ENCODE results near the gene TAS2R60.

TAS2R60 gene

DNA sequence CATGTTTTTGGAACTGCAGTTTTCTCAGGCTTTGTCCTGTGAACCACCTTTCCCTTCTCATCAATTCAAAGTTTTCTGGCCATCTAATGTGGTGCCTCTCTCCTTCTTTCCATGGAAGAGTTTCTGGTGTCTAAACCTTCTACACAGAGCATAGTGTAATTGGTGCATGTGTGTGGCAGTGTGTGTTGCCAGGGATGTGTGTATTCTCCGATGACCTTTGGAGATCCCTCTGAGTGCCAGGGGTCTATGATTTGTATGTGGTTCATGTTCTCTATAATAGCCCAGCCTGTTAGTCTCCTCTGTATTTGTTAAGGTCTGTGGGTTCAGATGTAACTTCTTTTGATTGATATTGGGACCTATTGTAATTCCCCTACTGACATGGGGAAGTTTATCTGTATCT, 1.5 kb downstream of the TAS2R60 start:
- H3K27me3 ChIP-seq (ENCODE audit: control insufficient read depth, insufficient read depth, low read length), result no peaks in the 10 kb centered on the region
- H3K4me1 ChIP-seq (ENCODE audit: control insufficient read depth, insufficient read depth, low read length), result peaks cover 6% of the 10 kb centered on the region
- H3K9me3 ChIP-seq (ENCODE audit: control insufficient read depth, insufficient read depth, low read length), result no peaks in the 10 kb centered on the region
- no peaks in the 10 kb centered on the region for H3K36me3 ChIP-seq (ENCODE audit: control insufficient read depth, insufficient read depth, low read length)
- H3K4me3 ChIP-seq (ENCODE audit: low read depth, low read length), result no peak overlapping the region
- no peak overlapping the region for H3K27ac ChIP-seq (ENCODE audit: low read depth, low read length)
- H3K9ac ChIP-seq (ENCODE audit: low read depth, low read length), result no peak overlapping the region

DNA sequence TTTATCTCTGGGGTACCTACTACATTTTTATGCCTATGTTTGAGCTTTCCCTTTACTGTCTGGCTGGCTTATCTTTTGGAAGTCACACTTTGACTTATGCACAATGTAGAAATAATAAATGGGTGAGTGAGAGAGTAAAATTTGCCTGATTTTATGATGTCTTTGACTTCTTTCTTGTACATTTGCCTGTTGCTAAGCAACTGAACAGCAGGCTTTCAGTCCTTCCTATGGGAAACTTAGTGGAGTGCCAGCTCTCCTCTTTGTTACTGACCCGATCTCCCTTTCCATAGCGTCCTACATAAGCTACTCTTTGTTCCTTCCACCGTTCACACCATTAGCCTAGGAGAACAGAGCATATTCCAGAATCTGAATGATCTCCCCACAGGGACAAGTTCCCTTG, 4.2 kb downstream of the TAS2R60 start:
- H3K27ac ChIP-seq (ENCODE audit: low read depth, low read length), result no peak overlapping the region
- H3K4me1 ChIP-seq (ENCODE audit: control insufficient read depth, insufficient read depth, low read length), result peaks cover 6% of the 10 kb centered on the region
- no peaks in the 10 kb centered on the region for H3K9me3 ChIP-seq (ENCODE audit: control insufficient read depth, insufficient read depth, low read length)
- no peak overlapping the region for H3K9ac ChIP-seq (ENCODE audit: low read depth, low read length)
- H3K27me3 ChIP-seq (ENCODE audit: control insufficient read depth, insufficient read depth, low read length), result no peaks in the 10 kb centered on the region
- no peak overlapping the region for H3K4me3 ChIP-seq (ENCODE audit: low read depth, low read length)
- H3K36me3 ChIP-seq (ENCODE audit: control insufficient read depth, insufficient read depth, low read length), result no peaks in the 10 kb centered on the region

DNA sequence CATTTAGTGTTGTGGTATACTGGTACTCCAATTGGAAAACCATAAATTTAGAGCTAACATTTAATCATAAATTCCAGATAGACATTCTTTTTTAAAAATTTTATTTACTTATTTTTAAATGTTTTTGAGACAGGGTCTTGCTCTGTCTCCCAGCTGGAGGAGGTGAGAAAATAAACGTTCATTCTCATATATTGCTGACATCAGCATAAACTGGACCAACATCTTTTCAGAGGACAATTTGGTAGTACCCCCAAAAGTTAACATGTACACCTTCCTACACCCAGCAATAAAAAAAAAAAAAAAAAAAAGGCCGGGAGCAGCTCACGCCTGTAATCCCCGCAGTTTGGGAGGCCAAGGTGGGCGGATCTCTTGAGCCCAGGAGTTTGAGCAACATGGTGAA, 5.2 kb downstream of the TAS2R60 start:
- peaks cover 6% of the 10 kb centered on the region for H3K4me1 ChIP-seq (ENCODE audit: control insufficient read depth, insufficient read depth, low read length)
- H3K4me3 ChIP-seq (ENCODE audit: low read depth, low read length), result no peak overlapping the region
- no peaks in the 10 kb centered on the region for H3K36me3 ChIP-seq (ENCODE audit: control insufficient read depth, insufficient read depth, low read length)
- no peak overlapping the region for H3K9ac ChIP-seq (ENCODE audit: low read depth, low read length)
- no peaks in the 10 kb centered on the region for H3K9me3 ChIP-seq (ENCODE audit: control insufficient read depth, insufficient read depth, low read length)
- no peak overlapping the region for H3K27ac ChIP-seq (ENCODE audit: low read depth, low read length)
- H3K27me3 ChIP-seq (ENCODE audit: control insufficient read depth, insufficient read depth, low read length), result no peaks in the 10 kb centered on the region

DNA sequence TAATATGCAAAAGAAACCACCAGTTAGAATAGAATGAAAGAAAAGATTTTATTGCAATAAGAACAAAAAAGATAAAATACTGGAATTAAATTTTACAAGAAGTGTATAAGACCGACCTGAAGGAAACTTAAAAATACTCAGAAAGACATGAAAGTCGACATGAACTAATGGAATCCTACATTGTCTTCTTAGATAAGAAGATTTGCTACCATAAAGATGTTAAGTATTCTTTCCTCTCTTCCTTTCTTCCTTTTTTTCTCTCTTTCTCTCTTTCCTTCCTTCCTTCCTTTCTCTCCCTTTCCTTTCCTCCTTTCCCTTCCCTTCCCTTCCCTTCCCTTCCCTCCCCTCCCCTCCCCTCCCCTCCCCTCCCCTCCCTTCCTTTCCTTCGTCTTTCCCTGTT, 6.5 kb downstream of the TAS2R60 start:
- Histone ChIP-seq H3K27ac (ENCODE audit: low read depth, low read length) (no peak overlapping the region), H3K27me3 (ENCODE audit: control insufficient read depth, insufficient read depth, low read length) (no peaks in the 10 kb centered on the region), H3K4me3 (ENCODE audit: low read depth, low read length) (no peak overlapping the region), H3K9ac (ENCODE audit: low read depth, low read length) (no peak overlapping the region), H3K9me3 (ENCODE audit: control insufficient read depth, insufficient read depth, low read length) (no peaks in the 10 kb centered on the region), H3K36me3 (ENCODE audit: control insufficient read depth, insufficient read depth, low read length) (no peaks in the 10 kb centered on the region), H3K4me1 (ENCODE audit: control insufficient read depth, insufficient read depth, low read length) (peaks cover 6% of the 10 kb centered on the region)

DNA sequence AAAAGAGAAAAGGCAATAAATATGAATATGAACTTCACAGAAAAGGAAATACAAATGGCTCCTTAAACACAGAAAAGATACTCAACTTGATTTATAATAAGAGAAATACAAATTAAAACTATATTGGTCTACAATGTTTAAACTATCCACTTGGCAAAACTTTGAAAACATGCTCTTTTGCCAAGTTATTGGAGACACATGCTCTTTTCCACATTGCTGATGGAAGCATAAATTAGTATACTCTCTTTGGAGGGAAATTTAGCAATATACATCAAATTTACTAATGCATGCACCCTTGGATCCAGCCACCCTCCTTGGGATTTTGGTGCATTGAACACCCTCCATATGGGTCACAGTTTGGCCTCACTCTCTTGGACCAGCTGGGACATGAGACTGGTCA, 7.9 kb downstream of the TAS2R60 start:
- H3K27me3 ChIP-seq (ENCODE audit: control insufficient read depth, insufficient read depth, low read length), result no peaks in the 10 kb centered on the region
- H3K4me3 ChIP-seq (ENCODE audit: low read depth, low read length), result no peak overlapping the region
- no peaks in the 10 kb centered on the region for H3K4me1 ChIP-seq (ENCODE audit: control insufficient read depth, insufficient read depth, low read length)
- no peak overlapping the region for H3K9ac ChIP-seq (ENCODE audit: low read depth, low read length)
- H3K9me3 ChIP-seq (ENCODE audit: control insufficient read depth, insufficient read depth, low read length), result no peaks in the 10 kb centered on the region
- H3K27ac ChIP-seq (ENCODE audit: low read depth, low read length), result no peak overlapping the region
- H3K36me3 ChIP-seq (ENCODE audit: control insufficient read depth, insufficient read depth, low read length), result no peaks in the 10 kb centered on the region

DNA sequence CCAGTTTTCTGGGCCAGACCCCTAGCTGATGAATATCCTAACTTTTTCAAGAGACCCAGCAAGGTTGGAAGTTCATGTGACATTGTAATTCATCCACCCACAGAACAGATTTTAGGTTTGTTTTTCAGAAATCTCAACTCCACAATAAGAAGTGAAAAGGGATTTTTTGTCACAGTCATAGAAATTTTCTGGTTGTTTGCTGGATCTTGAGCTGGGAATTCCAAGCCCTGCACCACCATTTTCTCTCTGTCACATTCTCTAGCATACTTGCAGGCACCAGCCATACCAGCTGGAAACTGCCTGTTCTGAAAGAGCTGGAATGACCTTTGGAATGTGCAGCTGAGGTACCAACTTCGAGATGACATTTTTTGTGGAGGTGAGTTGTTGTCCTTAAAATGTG, 8.5 kb downstream of the TAS2R60 start:
- Histone ChIP-seq H3K4me1 (ENCODE audit: control insufficient read depth, insufficient read depth, low read length) (no peaks in the 10 kb centered on the region), H3K27me3 (ENCODE audit: control insufficient read depth, insufficient read depth, low read length) (no peaks in the 10 kb centered on the region), H3K4me3 (ENCODE audit: low read depth, low read length) (no peak overlapping the region), H3K9ac (ENCODE audit: low read depth, low read length) (no peak overlapping the region), H3K27ac (ENCODE audit: low read depth, low read length) (no peak overlapping the region), H3K9me3 (ENCODE audit: control insufficient read depth, insufficient read depth, low read length) (no peaks in the 10 kb centered on the region), H3K36me3 (ENCODE audit: control insufficient read depth, insufficient read depth, low read length) (no peaks in the 10 kb centered on the region)

DNA sequence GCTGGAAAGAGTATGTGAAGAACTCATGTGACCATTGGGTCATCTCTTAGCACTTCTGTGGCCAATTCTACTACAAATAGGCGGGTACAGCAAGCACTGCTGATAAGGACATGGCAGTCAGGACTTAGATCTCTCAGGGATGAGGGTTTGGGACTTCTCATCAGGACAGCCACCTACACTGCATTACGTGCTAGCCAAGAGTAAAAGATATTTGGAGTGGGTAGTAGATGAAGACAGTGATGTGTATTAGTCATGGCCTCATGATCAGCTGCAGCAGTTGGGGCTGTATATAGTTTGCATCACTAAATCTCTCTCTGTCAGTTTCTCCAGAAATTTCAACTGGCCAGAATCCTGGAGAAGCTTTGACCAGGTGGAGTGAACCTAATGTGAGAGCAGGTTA, 9.2 kb downstream of the TAS2R60 start:
- no peaks in the 10 kb centered on the region for H3K27me3 ChIP-seq (ENCODE audit: control insufficient read depth, insufficient read depth, low read length)
- no peaks in the 10 kb centered on the region for H3K9me3 ChIP-seq (ENCODE audit: control insufficient read depth, insufficient read depth, low read length)
- H3K27ac ChIP-seq (ENCODE audit: low read depth, low read length), result no peak overlapping the region
- H3K36me3 ChIP-seq (ENCODE audit: control insufficient read depth, insufficient read depth, low read length), result no peaks in the 10 kb centered on the region
- no peak overlapping the region for H3K4me3 ChIP-seq (ENCODE audit: low read depth, low read length)
- no peaks in the 10 kb centered on the region for H3K4me1 ChIP-seq (ENCODE audit: control insufficient read depth, insufficient read depth, low read length)
- H3K9ac ChIP-seq (ENCODE audit: low read depth, low read length), result no peak overlapping the region

DNA sequence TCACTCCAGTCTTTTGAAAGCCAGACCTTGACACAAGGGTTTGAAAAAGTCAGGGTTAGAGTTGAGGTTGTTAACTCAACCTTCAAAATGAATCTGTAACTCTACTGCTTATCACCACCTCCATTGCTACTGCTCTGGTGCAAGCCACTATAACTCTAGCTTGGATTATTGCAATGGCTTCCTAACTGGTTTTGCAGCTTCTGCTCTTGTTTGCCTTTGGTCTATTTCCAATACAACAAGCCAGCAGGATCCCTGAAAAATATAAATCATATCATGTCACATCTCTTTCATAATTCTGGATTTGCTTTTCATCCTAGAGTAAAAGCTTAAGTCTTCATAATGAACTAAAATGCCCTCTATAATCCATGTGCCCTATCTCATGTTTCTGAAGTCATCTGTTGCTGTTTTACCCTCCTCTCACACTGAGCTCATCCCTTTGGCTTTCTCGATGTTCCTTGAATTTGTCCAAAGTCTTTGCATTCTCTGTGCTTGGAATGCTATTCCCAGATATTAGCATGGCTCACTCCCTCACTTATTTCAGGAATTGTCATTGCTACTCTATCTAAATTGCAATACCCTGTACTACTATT, 10.9 kb downstream of the TAS2R60 start:
- Histone ChIP-seq H3K27ac (ENCODE audit: low read depth, low read length) (no peak overlapping the region), H3K4me3 (ENCODE audit: low read depth, low read length) (no peak overlapping the region), H3K4me1 (ENCODE audit: control insufficient read depth, insufficient read depth, low read length) (no peaks in the 10 kb centered on the region), H3K9ac (ENCODE audit: low read depth, low read length) (no peak overlapping the region), H3K27me3 (ENCODE audit: control insufficient read depth, insufficient read depth, low read length) (no peaks in the 10 kb centered on the region), H3K36me3 (ENCODE audit: control insufficient read depth, insufficient read depth, low read length) (no peaks in the 10 kb centered on the region), H3K9me3 (ENCODE audit: control insufficient read depth, insufficient read depth, low read length) (no peaks in the 10 kb centered on the region)

DNA sequence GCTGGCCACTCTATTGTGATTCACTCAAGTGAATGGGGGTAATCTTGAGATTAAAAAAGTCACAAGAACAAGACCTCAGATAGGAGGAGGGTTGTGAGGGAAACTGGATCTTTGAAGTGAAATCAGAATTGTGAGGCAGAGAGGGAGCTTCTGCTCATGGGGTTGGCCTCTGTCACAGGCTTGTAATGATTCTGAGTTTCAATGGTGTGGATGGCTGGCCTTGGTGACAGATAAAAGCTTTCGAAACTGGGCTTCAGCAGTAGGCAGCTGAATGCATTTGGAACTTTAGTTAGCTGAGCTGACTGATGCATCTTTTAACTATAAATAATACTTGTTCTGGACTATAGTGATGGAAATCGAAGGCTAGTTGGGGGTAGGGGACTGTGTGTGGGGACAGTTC, 12.2 kb downstream of the TAS2R60 start:
- Histone ChIP-seq H3K9me3 (ENCODE audit: control insufficient read depth, insufficient read depth, low read length) (no peaks in the 10 kb centered on the region), H3K4me3 (ENCODE audit: low read depth, low read length) (no peak overlapping the region), H3K27me3 (ENCODE audit: control insufficient read depth, insufficient read depth, low read length) (no peaks in the 10 kb centered on the region), H3K9ac (ENCODE audit: low read depth, low read length) (no peak overlapping the region), H3K27ac (ENCODE audit: low read depth, low read length) (no peak overlapping the region), H3K36me3 (ENCODE audit: control insufficient read depth, insufficient read depth, low read length) (no peaks in the 10 kb centered on the region), H3K4me1 (ENCODE audit: control insufficient read depth, insufficient read depth, low read length) (no peaks in the 10 kb centered on the region)

DNA sequence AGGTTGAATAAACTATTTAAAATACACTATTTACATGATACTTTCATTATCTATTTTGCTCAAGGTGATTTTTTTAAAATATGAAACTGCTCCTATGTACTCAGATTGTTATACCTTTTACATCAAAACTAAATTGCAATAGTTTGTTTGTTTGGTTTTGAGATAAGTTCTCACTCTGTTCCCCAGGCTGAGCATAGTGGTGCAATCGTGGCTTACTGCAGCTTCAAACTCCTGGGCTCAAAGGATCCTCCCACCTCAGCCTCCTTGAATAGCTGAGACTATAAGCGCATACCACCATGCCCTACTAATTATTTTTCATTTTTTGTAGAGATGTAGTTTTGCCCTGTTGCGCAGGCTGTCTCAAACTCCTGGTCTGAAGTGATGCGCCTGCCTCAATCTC, 12.7 kb downstream of the TAS2R60 start:
- Histone ChIP-seq H3K36me3 (ENCODE audit: control insufficient read depth, insufficient read depth, low read length) (no peaks in the 10 kb centered on the region), H3K27ac (ENCODE audit: low read depth, low read length) (no peak overlapping the region), H3K9me3 (ENCODE audit: control insufficient read depth, insufficient read depth, low read length) (no peaks in the 10 kb centered on the region), H3K4me3 (ENCODE audit: low read depth, low read length) (no peak overlapping the region), H3K9ac (ENCODE audit: low read depth, low read length) (no peak overlapping the region), H3K4me1 (ENCODE audit: control insufficient read depth, insufficient read depth, low read length) (no peaks in the 10 kb centered on the region), H3K27me3 (ENCODE audit: control insufficient read depth, insufficient read depth, low read length) (no peaks in the 10 kb centered on the region)

DNA sequence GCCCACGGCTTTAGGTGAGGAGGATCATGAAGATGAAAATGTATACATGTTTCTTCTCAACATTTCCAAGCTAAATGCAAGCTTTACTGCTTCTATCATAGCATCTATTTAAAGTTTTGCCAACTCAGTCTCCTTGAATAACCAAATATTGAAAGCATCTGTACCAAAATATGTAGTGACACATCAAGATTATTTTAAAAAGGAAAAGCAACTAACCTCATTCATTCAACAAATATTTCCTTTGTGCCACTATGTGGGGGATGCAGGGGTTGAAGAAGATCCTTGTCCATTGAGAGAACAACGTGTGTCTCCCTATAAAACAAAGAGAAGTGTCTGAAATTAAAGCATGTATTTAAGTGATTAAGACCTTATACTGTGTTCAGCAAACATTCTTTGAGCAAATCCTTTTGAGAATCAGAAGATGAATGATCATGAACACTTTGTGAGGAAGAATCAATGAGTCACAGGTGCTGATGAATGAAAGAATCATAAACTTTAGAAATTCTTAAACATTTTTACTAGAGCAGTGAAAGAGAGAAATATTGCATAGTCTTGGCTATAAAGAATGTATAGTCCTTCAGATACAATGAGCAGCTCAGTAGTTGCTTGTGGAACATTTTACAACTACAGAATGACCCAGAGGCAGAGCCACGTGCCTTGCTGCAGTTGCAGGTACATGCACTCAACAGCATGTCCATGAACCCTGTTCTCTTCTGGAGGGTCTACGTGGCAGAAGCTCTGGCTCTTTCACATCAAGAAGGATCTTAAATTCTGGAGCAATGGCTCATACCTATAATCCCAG, 13.9 kb downstream of the TAS2R60 start:
- H3K27ac ChIP-seq (ENCODE audit: low read depth, low read length), result no peak overlapping the region
- H3K9ac ChIP-seq (ENCODE audit: low read depth, low read length), result no peak overlapping the region
- H3K4me3 ChIP-seq (ENCODE audit: low read depth, low read length), result no peak overlapping the region
- no peaks in the 10 kb centered on the region for H3K27me3 ChIP-seq (ENCODE audit: control insufficient read depth, insufficient read depth, low read length)
- H3K36me3 ChIP-seq (ENCODE audit: control insufficient read depth, insufficient read depth, low read length), result no peaks in the 10 kb centered on the region
- peaks cover 3% of the 10 kb centered on the region; the same call in 1 of the 2 replicates for H3K9me3 ChIP-seq (ENCODE audit: control insufficient read depth, insufficient read depth, low read length)
- no peaks in the 10 kb centered on the region for H3K4me1 ChIP-seq (ENCODE audit: control insufficient read depth, insufficient read depth, low read length)
